Astrocyte of the cerebellum (primary cell): Measurements from ENCODE around the gene RNF180.
A peak's percentile ranks its signal among the peaks of the same experiment; 100 is the strongest.

ENCODE experiments used
- DNase-seq: peaks from one replicate; pipeline ENCODE4 v3.0.0-alpha.2; 2011; ENCODE audit warnings: low read depth
- H3K4me3 ChIP-seq: 2 replicates; pipeline ENCODE4 v1.5.1; 2011; ENCODE audit warnings: mild to moderate bottlenecking, low read depth, low read length, moderate library complexity
- CTCF ChIP-seq: IDR thresholded peaks from 2 replicates; pipeline ENCODE4 v1.5.1; 2012; ENCODE audit warnings: low read length, low read depth, moderate library complexity, mild to moderate bottlenecking; ENCODE audit errors: missing control alignments
- in situ Hi-C: cut with HindIII; loops from 2 replicates; pipeline ENCODE4 v1.10.0; 2017; ENCODE audit warnings: low sequenced_read_pairs

Gene RNF180

GRCh38 chr5:64292611-64293215 lies 127.1 kb downstream of the RNF180 start:
- in situ Hi-C loops: no loop called here
- peak; percentile 27 for DNase-seq
- no peak overlapping the region for H3K4me3 ChIP-seq
- TF ChIP-seq CTCF: no peak

GRCh38 chr5:64295101-64295500 lies 129.5 kb downstream of the RNF180 start:
- in situ Hi-C loops: no loop called here
- DNase-seq: no peak
- no peak overlapping the region for H3K4me3 ChIP-seq
- TF ChIP-seq CTCF: no peak

GRCh38 chr5:64298586-64298985 lies 132.9 kb downstream of the RNF180 start:
- H3K4me3 ChIP-seq: no peak overlapping the region
- no peak for TF ChIP-seq CTCF
- in situ Hi-C loops: no loop called here
- no peak for DNase-seq

DNA sequence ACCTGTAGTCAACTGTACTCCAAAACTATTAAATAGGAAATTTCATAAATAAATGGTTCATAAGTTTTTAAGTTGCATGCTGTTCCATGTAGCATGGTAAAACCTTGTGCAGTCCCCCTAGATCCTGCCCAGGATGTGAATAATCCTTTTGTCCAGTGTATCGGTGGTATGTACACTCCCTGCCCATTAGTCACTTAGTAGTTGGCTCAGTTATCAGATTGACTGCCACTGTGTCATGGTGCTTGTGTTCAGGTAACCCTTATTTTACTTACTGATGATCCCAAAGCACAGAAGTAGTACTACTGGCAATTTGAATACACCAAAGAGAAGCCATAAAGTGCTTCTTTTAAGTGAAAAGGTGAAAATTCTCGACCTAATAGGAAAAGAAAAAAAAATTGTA lies 134.2 kb downstream of the RNF180 start:
- no peak for TF ChIP-seq CTCF
- DNase-seq: no peak
- in situ Hi-C loops: no loop called here
- H3K4me3 ChIP-seq: no peak overlapping the region

DNA sequence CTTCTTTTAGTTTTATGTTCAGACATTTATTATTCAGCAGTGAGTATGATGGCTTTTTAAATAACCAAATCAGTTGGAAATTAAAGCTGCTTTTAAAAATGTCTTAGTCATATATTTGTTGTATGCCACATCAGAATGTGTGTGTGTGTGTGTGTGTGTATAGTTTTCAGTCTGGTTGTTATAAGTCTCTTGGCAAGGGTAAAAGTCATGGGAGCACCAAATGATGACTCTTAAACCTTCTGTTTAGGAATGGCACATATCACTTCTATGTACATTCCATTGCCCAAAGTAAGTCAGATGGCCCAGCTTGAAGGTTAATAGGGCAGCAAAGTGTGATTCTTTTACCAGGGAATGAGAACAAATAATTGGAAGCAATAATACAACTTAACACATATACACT lies 135.9 kb downstream of the RNF180 start:
- TF ChIP-seq CTCF: no peak
- DNase-seq: no peak
- in situ Hi-C loops: no loop called here
- no peak overlapping the region for H3K4me3 ChIP-seq

- H3K4me3 ChIP-seq: no peak overlapping the region
- in situ Hi-C loops: no loop called here
- no peak for TF ChIP-seq CTCF
Observed at GRCh38 chr5:64308135-64308534, 142.5 kb downstream of the RNF180 start.

GRCh38 chr5:64312491-64312890 lies 146.8 kb downstream of the RNF180 start:
- H3K4me3 ChIP-seq: no peak overlapping the region
- DNase-seq: no peak
- in situ Hi-C loops: no loop called here
- no peak for TF ChIP-seq CTCF

More at GRCh38 chr5:64308135-64308534, 142.5 kb downstream of the RNF180 start:
- DNase-seq: no peak
